Central memory CD8-positive, alpha-beta T cell (primary cell): Measurements from ENCODE around the gene OGFR.

ENCODE experiments used
- ATAC-seq: fragments of 150-1000 bp; cut with Tn5 transposase; replicated peaks from 2 replicates; pipeline ENCODE4 v1.10.0; 2022; ENCODE audit warnings: mild to moderate bottlenecking, moderate FRiP score, moderate number of reproducible peaks; ENCODE audit not compliant: poor library complexity, severe bottlenecking; ENCODE audit errors: extremely low read depth
- DNase-seq, 2 donors: peaks; one replicate each; pipeline ENCODE4 v3.0.0; 2021; ENCODE audit warnings: low spot score in 2 of 2
- H3K27ac Mint-ChIP-seq: one replicate; pipeline ENCODE4 v1.8.0; 2022; ENCODE audit warnings: low read depth, mild to moderate bottlenecking, moderate library complexity, mixed read lengths
- H3K27me3 Mint-ChIP-seq: one replicate; pipeline ENCODE4 v1.8.0; 2022; ENCODE audit warnings: mixed read lengths
- H3K36me3 Mint-ChIP-seq: one replicate; pipeline ENCODE4 v1.8.0; 2022; ENCODE audit warnings: mild to moderate bottlenecking, moderate library complexity, mixed read lengths; ENCODE audit not compliant: insufficient read depth
- H3K4me1 Mint-ChIP-seq: one replicate; pipeline ENCODE4 v1.8.0; 2022; ENCODE audit warnings: mixed read lengths
- H3K4me3 Mint-ChIP-seq: one replicate; pipeline ENCODE4 v1.8.0; 2022; ENCODE audit warnings: mild to moderate bottlenecking, moderate library complexity, mixed read lengths
- H3K9me3 Mint-ChIP-seq: one replicate; pipeline ENCODE4 v1.8.0; 2022; ENCODE audit warnings: mixed read lengths

Gene OGFR

DNA sequence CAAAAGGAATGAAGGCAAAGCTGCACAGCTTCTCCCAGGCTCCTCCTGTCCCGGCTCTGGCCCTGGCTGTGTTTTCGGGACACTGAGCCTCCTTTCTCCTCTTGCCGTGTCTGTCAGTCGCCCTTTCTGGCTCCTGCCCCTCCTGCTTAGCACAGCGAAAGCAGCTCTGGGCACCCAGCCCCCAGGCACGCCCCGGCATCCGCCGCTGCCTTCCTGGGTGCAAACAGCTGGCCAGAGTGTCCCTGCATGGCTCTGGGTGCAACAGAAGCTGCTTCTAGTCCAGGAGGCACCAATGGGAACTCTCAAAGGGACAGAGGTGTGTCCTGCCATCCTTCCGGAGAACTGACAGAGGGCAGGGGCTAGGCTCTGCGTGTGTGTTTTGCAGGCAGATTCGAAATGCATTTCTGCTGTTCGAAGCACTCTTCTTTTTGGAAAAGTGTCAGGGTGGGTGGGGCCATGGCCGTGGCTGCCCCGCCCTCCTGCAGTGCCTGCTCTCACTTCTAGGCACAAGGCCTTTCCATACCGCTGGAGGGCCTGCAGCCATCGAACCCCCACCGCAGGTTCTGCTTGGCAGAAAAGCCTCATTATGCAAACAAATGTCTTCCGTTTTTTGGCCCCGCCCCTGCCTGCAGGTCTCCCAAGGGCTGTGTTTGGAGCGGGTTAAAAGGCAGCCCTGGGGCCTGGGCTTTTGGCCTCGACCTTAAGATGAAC lies 27.7 kb downstream of the OGFR start:
- H3K27me3 Mint-ChIP-seq, result peaks cover 14% of the 10 kb centered on the region
- H3K36me3 Mint-ChIP-seq, result no peaks in the 10 kb centered on the region
- no peaks in the 10 kb centered on the region for H3K9me3 Mint-ChIP-seq
- H3K4me3 Mint-ChIP-seq, result no peak overlapping the region
- no peak for DNase-seq
- peak; percentile 40 for ATAC-seq
- no peak overlapping the region for H3K27ac Mint-ChIP-seq
- no peaks in the 10 kb centered on the region for H3K4me1 Mint-ChIP-seq

GRCh38 chr20:62832951-62833391 lies 28.3 kb downstream of the OGFR start:
- no peak for DNase-seq
- Mint-ChIP-seq H3K4me3 (no peak overlapping the region), H3K4me1 (no peaks in the 10 kb centered on the region), H3K27ac (no peak overlapping the region), H3K27me3 (peaks cover 14% of the 10 kb centered on the region), H3K9me3 (no peaks in the 10 kb centered on the region), H3K36me3 (no peaks in the 10 kb centered on the region)
- peak; percentile 43 for ATAC-seq

DNA sequence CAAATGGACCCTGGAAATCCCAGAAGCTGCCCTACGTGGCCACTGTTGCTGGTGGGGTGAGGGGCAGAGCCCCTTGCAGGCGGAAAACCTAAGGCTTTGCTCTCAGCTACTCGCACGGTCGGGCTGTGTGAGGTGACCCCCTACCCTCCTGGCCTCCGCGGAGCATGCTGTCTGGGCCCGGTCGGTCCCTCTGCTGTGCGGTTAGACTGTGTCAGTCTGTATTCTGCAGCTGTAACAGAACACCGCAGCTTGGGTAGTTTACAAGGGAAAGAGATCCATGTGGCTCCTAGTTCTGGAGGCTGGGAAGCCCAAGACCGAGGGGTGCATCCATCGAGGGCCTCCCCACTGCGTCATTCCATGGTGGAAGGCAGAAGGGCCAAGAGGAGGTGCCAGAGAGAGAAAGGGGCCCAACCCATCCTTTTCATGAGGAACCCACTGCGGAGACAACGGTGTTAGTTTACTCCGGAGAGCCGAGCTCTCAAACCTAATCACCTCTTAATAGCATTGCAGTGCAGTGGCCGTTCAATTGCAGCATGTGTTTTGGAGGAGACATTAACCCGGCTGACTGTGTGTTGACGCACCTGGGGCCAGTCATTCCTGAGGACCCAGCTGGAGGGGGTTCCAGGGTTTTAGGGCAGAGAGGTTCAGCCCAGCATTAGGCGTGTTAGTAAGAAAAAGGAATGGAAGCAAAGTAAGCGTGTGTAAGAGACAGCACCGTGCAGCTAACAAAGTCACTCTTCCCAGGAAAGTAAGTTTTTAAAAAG lies 30.5 kb downstream of the OGFR start:
- Mint-ChIP-seq H3K4me1 (no peaks in the 10 kb centered on the region), H3K4me3 (no peak overlapping the region), H3K27me3 (peaks cover 14% of the 10 kb centered on the region), H3K27ac (no peak overlapping the region), H3K9me3 (no peaks in the 10 kb centered on the region), H3K36me3 (no peaks in the 10 kb centered on the region)
- no peak for DNase-seq
- no peak for ATAC-seq

GRCh38 chr20:62835931-62836861 lies 31.6 kb downstream of the OGFR start:
- no peak overlapping the region for H3K27ac Mint-ChIP-seq

DNA sequence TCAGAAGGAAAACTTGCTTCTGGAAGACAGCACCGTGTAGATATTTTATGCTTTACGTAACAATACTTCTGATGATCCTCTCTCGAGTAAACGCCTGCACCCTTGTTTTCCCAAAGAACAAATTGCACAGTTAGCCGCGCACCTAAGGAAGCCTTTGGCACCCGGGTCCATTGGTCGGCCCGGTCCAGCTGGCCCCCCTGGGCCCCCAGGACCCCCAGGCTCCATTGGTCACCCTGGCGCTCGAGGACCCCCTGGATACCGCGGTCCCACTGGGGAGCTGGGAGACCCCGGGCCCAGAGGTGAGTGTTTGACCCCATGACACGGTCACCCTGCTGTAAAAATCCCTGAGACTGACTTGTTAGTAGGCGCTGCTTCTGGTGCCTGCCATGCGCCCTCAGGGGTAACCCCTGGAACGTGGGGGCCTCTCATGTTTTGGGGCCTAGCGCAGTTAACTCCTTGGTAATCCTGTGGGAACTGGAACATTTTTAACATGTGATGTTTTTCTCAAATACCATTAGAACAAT lies 32.4 kb downstream of the OGFR start:
- peaks cover 2% of the 10 kb centered on the region for H3K36me3 Mint-ChIP-seq
- DNase-seq, result no peak
- H3K9me3 Mint-ChIP-seq, result no peaks in the 10 kb centered on the region
- ATAC-seq, result no peak
- peaks cover 14% of the 10 kb centered on the region for H3K27me3 Mint-ChIP-seq
- H3K4me1 Mint-ChIP-seq, result no peaks in the 10 kb centered on the region
- no peak overlapping the region for H3K4me3 Mint-ChIP-seq
- H3K27ac Mint-ChIP-seq, result no peak overlapping the region

More at GRCh38 chr20:62835931-62836861, 31.6 kb downstream of the OGFR start:
- Mint-ChIP-seq H3K4me1 (no peaks in the 10 kb centered on the region), H3K36me3 (no peaks in the 10 kb centered on the region), H3K27me3 (peaks cover 14% of the 10 kb centered on the region), H3K4me3 (no peak overlapping the region), H3K9me3 (no peaks in the 10 kb centered on the region)
- DNase-seq (no peak), ATAC-seq (no peak)

GRCh38 chr20:62837790-62838127 lies 33.1 kb downstream of the OGFR start:
- Mint-ChIP-seq H3K36me3 (peaks cover 2% of the 10 kb centered on the region), H3K4me1 (no peaks in the 10 kb centered on the region), H3K27ac (no peak overlapping the region), H3K4me3 (no peak overlapping the region), H3K9me3 (no peaks in the 10 kb centered on the region), H3K27me3 (peaks cover 14% of the 10 kb centered on the region)
- ATAC-seq, result no peak
- no peak for DNase-seq

- Mint-ChIP-seq H3K27me3 (peaks cover 14% of the 10 kb centered on the region), H3K9me3 (no peaks in the 10 kb centered on the region), H3K4me3 (no peak overlapping the region), H3K36me3 (peaks cover 2% of the 10 kb centered on the region), H3K27ac (no peak overlapping the region), H3K4me1 (no peaks in the 10 kb centered on the region)
- DNase-seq (no peak), ATAC-seq (no peak)
Measured at GRCh38 chr20:62838128-62838891, 33.7 kb downstream of the OGFR start.

- ATAC-seq (no peak), DNase-seq (no peak)
- no peaks in the 10 kb centered on the region for H3K4me1 Mint-ChIP-seq
- no peaks in the 10 kb centered on the region for H3K9me3 Mint-ChIP-seq
- H3K27me3 Mint-ChIP-seq, result peaks cover 14% of the 10 kb centered on the region
- H3K4me3 Mint-ChIP-seq, result no peak overlapping the region
- no peak overlapping the region for H3K27ac Mint-ChIP-seq
- peaks cover 2% of the 10 kb centered on the region for H3K36me3 Mint-ChIP-seq
Measured at GRCh38 chr20:62839261-62839660, 34.6 kb downstream of the OGFR start.

GRCh38 chr20:62839816-62840215 lies 35.2 kb downstream of the OGFR start:
- peaks cover 2% of the 10 kb centered on the region for H3K36me3 Mint-ChIP-seq
- no peaks in the 10 kb centered on the region for H3K9me3 Mint-ChIP-seq
- H3K27me3 Mint-ChIP-seq, result peaks cover 14% of the 10 kb centered on the region
- DNase-seq (no peak), ATAC-seq (no peak)
- no peaks in the 10 kb centered on the region for H3K4me1 Mint-ChIP-seq
- H3K27ac Mint-ChIP-seq, result no peak overlapping the region
- H3K4me3 Mint-ChIP-seq, result no peak overlapping the region

- Mint-ChIP-seq H3K27ac (no peak overlapping the region), H3K27me3 (peaks cover 8% of the 10 kb centered on the region), H3K4me3 (no peak overlapping the region), H3K9me3 (no peaks in the 10 kb centered on the region), H3K36me3 (peaks cover 2% of the 10 kb centered on the region), H3K4me1 (no peaks in the 10 kb centered on the region)
- DNase-seq (no peak), ATAC-seq (no peak)
Measured at GRCh38 chr20:62840244-62841197, 35.9 kb downstream of the OGFR start.

- H3K27ac Mint-ChIP-seq, result no peak overlapping the region
- DNase-seq, result no peak
- H3K27me3 Mint-ChIP-seq, result no peaks in the 10 kb centered on the region
- H3K36me3 Mint-ChIP-seq, result peaks cover 2% of the 10 kb centered on the region
- H3K9me3 Mint-ChIP-seq, result no peaks in the 10 kb centered on the region
- ATAC-seq, result no peak
- no peaks in the 10 kb centered on the region for H3K4me1 Mint-ChIP-seq
- no peak overlapping the region for H3K4me3 Mint-ChIP-seq
Measured at GRCh38 chr20:62841705-62842212, 37.1 kb downstream of the OGFR start.
